RWPE2 (cell line): ENCODE data around the gene SLC6A3.

ENCODE experiments used
- ATAC-seq: fragments of 200-7000 bp; cut with Tn5 transposase; 3 replicates; pipeline ENCODE4 v1.9.1; 2021; ENCODE audit warnings: low read depth
- DNase-seq: peaks from one replicate; pipeline ENCODE4 v3.0.0-alpha.2; 2020; ENCODE audit warnings: low spot score
- H3K27ac ChIP-seq: fragments of 450-650 bp; 2 replicates; pipeline ENCODE4 v1.5.1; 2017; ENCODE audit warnings: mild to moderate bottlenecking; ENCODE audit not compliant: poor library complexity, severe bottlenecking
- H3K27me3 ChIP-seq: fragments of 250-450 bp; sonication (Bioruptor Pico); 2 replicates; pipeline ENCODE4 v1.5.1; 2021; ENCODE audit warnings: mild to moderate bottlenecking, moderate library complexity; ENCODE audit not compliant: insufficient read depth, poor library complexity, severe bottlenecking
- H3K36me3 ChIP-seq: fragments of 250-450 bp; sonication (Bioruptor Pico); 2 replicates; pipeline ENCODE4 v1.5.1; 2020; ENCODE audit warnings: low read depth, mild to moderate bottlenecking, moderate library complexity
- H3K4me1 ChIP-seq: fragments of 250-450 bp; sonication (Bioruptor Pico); 2 replicates; pipeline ENCODE4 v1.5.1; 2021; ENCODE audit warnings: mild to moderate bottlenecking, moderate library complexity; ENCODE audit not compliant: insufficient read depth, poor library complexity, severe bottlenecking
- H3K4me3 ChIP-seq: fragments of 250-450 bp; sonication (Bioruptor Pico); 2 replicates; pipeline ENCODE4 v1.5.1; 2021; ENCODE audit warnings: mild to moderate bottlenecking, moderate library complexity; ENCODE audit not compliant: severe bottlenecking
- H3K9me3 ChIP-seq: fragments of 250-450 bp; sonication (Bioruptor Pico); 2 replicates; pipeline ENCODE4 v1.5.1; 2021; ENCODE audit warnings: mild to moderate bottlenecking, moderate library complexity; ENCODE audit not compliant: severe bottlenecking
- TF ChIP-seq, protein P1 (sequence below): fragments of 450-650 bp; IDR thresholded peaks from one replicate; pipeline ENCODE4 v1.5.1; 2017; ENCODE audit warnings: mild to moderate bottlenecking, moderate library complexity; ENCODE audit not compliant: poor library complexity, severe bottlenecking

Gene SLC6A3

DNA sequence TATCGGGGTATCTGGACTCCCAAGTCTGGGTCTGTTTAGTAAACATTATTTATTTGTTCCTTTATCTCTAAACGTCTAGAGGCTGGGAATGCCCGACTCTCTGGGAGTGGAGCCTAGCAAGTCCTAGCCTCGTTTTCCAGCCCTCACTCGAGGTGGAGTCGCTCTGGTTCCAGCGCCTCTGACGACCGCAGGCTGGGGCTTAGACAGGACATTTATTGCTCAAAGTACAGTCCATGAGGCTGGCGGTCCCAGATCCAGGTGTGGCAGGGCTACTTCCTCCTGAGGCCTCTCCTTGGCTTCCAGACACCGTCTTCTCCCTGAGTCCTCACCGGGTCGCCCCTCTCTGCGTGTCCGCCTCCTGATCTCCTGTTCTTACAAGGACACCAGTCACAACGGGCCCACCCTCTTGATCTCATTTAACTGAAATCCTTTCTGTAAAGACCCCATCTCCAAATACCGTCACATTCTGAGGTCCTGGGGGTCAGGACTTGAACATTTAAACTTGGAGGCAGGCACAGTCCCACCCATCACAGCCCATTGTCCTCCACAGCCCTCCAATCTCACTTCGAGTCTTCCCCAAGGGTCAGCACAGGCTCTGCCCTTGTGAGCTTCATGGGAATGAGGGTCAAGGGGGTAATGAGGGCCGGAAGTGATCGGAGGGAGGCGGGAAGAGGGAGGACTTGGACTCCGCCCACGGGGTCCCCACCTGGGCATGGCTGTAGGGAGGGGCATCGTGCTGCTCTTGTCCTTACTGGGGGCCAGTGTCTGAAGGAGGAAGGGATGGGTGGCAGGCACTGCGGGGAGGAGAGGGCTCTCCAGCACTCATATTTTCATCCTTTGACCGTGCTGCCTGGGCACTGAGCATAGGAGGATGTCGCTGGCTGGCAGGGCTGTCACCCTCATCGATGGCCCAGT is 88.1 kb downstream of the SLC6A3 start:
- Histone ChIP-seq H3K4me3 (no peak overlapping the region), H3K27me3 (peaks cover 21% of the 10 kb centered on the region), H3K36me3 (no peaks in the 10 kb centered on the region), H3K4me1 (no peaks in the 10 kb centered on the region), H3K9me3 (no peaks in the 10 kb centered on the region), H3K27ac (no peak overlapping the region)
- DNase-seq: no peak
- no peak for ATAC-seq
- TF ChIP-seq, protein P1, sequence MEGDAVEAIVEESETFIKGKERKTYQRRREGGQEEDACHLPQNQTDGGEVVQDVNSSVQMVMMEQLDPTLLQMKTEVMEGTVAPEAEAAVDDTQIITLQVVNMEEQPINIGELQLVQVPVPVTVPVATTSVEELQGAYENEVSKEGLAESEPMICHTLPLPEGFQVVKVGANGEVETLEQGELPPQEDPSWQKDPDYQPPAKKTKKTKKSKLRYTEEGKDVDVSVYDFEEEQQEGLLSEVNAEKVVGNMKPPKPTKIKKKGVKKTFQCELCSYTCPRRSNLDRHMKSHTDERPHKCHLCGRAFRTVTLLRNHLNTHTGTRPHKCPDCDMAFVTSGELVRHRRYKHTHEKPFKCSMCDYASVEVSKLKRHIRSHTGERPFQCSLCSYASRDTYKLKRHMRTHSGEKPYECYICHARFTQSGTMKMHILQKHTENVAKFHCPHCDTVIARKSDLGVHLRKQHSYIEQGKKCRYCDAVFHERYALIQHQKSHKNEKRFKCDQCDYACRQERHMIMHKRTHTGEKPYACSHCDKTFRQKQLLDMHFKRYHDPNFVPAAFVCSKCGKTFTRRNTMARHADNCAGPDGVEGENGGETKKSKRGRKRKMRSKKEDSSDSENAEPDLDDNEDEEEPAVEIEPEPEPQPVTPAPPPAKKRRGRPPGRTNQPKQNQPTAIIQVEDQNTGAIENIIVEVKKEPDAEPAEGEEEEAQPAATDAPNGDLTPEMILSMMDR: no peak

DNA sequence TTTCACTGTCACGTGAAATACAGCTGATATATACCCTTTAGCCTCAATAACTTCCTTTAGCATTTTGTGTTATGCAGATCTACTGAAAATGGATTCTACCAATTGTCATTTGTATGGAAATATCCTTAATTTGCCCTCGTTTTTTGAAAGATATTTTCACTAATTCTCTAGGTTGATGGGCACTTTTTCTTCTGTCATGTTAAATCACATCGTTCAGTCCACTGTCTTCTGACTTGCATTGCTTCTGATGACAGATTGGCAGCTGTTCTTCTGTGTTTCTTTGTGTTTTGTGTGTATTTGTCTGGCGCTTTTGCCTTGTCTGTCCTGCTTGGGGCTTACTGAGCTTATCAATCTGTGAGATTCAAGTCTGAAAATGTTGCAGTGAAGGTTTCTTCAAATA is 90.7 kb downstream of the SLC6A3 start:
- no peak overlapping the region for H3K27ac ChIP-seq
- no peaks in the 10 kb centered on the region for H3K9me3 ChIP-seq
- no peaks in the 10 kb centered on the region for H3K36me3 ChIP-seq
- H3K4me1 ChIP-seq: no peaks in the 10 kb centered on the region
- H3K27me3 ChIP-seq: peaks cover 9% of the 10 kb centered on the region
- no peak for DNase-seq
- TF ChIP-seq, protein P1: no peak
- no peak for ATAC-seq
- H3K4me3 ChIP-seq: no peak overlapping the region

DNA sequence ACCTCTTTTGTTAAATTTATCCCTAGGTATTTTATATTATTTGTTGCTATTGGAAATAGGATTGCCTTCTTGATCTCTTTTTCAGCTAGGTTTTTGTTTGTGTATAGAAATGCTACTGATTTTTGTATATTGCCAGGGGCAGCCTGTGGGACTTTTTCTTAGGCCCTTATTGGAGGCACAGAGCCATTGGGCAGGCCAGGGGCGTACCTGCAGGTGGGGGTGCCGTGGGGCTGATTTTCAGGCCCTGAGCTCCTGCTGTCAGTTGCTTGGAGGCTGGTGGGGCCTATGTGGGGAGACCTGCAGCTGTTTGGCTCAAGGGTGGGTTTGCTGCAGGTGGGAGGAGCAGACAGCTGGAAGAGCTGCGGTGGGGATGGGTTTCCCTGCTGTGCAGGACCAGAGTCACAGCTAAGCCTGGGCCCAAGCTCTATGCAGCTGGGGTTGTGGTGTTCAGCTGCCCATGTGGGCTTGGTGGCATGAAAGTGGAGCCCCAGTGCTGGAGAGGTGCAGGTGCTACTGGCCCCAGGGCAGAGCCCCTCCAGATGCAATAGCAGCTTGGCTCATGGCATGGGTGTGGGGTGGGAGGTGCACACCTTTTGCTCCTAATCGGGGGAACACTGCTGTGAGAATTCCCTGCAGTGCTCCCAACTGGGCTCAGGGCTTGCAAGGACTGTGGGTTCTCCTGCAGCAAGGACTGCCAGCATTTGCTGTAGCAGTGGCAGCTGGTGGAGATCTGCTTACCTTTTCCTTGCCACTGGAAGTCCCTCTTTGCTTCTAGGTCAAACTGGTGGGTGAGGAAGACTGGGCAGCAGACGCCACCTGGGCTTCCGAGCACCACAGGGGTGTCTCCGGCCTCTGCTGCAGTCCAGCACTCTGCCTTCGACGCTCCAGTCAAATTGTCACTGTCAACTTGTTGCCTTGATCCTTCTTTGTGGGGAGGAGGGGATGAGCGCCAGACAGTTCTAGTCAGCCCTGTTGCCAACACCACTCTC is 92.7 kb downstream of the SLC6A3 start:
- H3K36me3 ChIP-seq: no peaks in the 10 kb centered on the region
- no peak for ATAC-seq

DNA sequence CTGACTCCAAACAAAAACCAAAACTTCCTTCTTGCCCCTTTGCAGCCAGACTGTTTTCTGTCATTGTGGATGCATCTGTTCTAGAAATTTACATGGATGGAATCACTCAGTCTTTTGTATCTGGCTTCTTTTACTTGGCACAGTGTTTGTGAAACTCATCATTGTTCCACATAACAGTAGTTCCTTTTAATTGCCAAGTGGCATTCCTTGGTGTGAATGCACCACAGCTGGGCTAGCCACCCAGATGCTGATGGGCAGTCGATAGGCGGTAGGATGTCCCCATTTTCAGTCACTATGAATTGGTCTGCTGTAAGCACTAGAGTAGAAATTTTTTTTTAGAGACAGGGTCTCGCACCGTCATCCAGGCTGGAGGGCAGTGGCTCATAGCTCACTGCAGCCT is 94.1 kb downstream of the SLC6A3 start:
- Histone ChIP-seq H3K27me3 (peaks cover under 1% of the 10 kb centered on the region), H3K36me3 (no peaks in the 10 kb centered on the region), H3K9me3 (no peaks in the 10 kb centered on the region), H3K27ac (no peak overlapping the region), H3K4me1 (no peaks in the 10 kb centered on the region), H3K4me3 (no peak overlapping the region)
- DNase-seq (no peak), ATAC-seq (no peak)
- TF ChIP-seq, protein P1: no peak

More for the DNA sequence above, 92.7 kb downstream of the SLC6A3 start:
- Histone ChIP-seq H3K4me1 (no peaks in the 10 kb centered on the region), H3K27ac (no peak overlapping the region), H3K9me3 (no peaks in the 10 kb centered on the region), H3K27me3 (peaks cover 4% of the 10 kb centered on the region), H3K4me3 (no peak overlapping the region)
- TF ChIP-seq, protein P1: no peak
- no peak for DNase-seq
